ENCODE data around the gene ZNF579. TPM values are rescaled to one million over a fixed set of nuclear protein-coding genes. Genes with fewer than 3 reads are reported as not detected.

Gene ZNF579
- total RNA-seq, 1 donor from 2014 or later: 10.9 TPM

DNA sequence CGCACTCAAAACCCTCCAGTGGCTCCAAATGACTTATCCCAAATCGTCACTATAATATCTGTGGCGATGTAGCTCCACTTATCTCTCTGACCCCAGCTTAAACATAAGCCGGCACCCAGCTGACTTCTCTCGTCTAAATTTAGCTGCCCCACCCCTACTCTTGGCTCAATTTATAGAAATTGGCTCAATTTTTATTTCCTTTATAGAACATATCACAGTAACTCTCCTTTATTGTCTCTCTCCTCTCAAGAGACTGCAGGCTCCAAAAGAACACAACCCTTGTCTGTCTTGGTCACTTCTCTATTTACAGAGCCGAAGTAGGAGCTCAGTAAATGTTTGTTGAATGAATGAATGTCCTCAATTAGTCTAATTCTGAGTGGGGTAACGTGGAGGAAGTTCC, 42.9 kb upstream of the ZNF579 start:
- H3K4me1 Mint-ChIP-seq: peaks cover 17% of the 10 kb centered on the region
- peak overlapping the region; percentile 97 for H3K27ac Mint-ChIP-seq
- no peaks in the 10 kb centered on the region for H3K27me3 Mint-ChIP-seq
- POLR2A ChIA-PET: interaction anchor here (0.5 to 4.0 kb wide), 7 partner anchors 11 to 147 kb away, joined by 3 to 53 read pairs (median 18); partner anchors contain the start of genes CCDC106, FIZ1, U2AF2 and ZNF524
- TF ChIP-seq, protein P1, sequence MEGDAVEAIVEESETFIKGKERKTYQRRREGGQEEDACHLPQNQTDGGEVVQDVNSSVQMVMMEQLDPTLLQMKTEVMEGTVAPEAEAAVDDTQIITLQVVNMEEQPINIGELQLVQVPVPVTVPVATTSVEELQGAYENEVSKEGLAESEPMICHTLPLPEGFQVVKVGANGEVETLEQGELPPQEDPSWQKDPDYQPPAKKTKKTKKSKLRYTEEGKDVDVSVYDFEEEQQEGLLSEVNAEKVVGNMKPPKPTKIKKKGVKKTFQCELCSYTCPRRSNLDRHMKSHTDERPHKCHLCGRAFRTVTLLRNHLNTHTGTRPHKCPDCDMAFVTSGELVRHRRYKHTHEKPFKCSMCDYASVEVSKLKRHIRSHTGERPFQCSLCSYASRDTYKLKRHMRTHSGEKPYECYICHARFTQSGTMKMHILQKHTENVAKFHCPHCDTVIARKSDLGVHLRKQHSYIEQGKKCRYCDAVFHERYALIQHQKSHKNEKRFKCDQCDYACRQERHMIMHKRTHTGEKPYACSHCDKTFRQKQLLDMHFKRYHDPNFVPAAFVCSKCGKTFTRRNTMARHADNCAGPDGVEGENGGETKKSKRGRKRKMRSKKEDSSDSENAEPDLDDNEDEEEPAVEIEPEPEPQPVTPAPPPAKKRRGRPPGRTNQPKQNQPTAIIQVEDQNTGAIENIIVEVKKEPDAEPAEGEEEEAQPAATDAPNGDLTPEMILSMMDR (IDR thresholded peaks at IDR 0.05): no peak
- intact Hi-C loops (cut with micrococcal nuclease): no loop called here
- CTCF ChIA-PET: interaction anchor here (1.8 kb wide), 1 partner anchor 8 kb away, joined by 4 read pairs; no protein-coding TSS in a partner anchor
- no peak for ATAC-seq (ENCODE audit: low read depth)
- no peak overlapping the region for H3K4me3 Mint-ChIP-seq
- DNase-seq: no peak
- H3K9me3 Mint-ChIP-seq: no peaks in the 10 kb centered on the region
- H3K36me3 Mint-ChIP-seq (ENCODE audit: low read depth): peaks cover 14% of the 10 kb centered on the region

DNA sequence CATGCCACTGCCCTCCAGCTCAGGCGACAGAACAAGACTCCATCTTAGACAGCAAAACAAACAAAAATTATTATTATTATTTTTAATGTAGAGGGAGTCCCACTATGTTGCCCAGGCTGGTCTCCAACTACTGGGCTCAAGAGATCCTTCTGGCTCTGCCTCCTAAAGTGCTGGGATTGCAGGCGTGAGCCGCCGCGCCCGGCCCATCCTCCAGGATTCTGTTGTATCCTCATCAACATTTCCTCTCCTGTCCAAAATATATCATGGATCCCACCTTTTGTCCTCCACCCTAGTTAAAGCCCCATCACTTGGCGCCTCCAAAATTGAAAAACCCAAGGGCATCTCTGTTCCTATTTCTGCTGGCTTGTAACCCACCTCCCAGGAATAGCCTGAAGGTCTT, 42.5 kb upstream of the ZNF579 start:
- ATAC-seq (ENCODE audit: low read depth) (no peak), DNase-seq (no peak)
- Mint-ChIP-seq H3K9me3 (no peaks in the 10 kb centered on the region), H3K4me1 (peaks cover 17% of the 10 kb centered on the region), H3K27me3 (no peaks in the 10 kb centered on the region), H3K36me3 (ENCODE audit: low read depth) (peaks cover 14% of the 10 kb centered on the region), H3K4me3 (no peak overlapping the region), H3K27ac (no peak overlapping the region)
- CTCF ChIA-PET: interaction anchor here (1.8 kb wide), 1 partner anchor 8 kb away, joined by 4 read pairs; no protein-coding TSS in a partner anchor
- POLR2A ChIA-PET: interaction anchor here (0.5 to 4.0 kb wide), 7 partner anchors 11 to 146 kb away, joined by 3 to 53 read pairs (median 8); partner anchors contain the start of genes CCDC106, FIZ1, ZNF524 and ZNF865
- TF ChIP-seq, protein P1 (IDR thresholded peaks at IDR 0.05): no peak
- intact Hi-C loops (cut with micrococcal nuclease): no loop called here

DNA sequence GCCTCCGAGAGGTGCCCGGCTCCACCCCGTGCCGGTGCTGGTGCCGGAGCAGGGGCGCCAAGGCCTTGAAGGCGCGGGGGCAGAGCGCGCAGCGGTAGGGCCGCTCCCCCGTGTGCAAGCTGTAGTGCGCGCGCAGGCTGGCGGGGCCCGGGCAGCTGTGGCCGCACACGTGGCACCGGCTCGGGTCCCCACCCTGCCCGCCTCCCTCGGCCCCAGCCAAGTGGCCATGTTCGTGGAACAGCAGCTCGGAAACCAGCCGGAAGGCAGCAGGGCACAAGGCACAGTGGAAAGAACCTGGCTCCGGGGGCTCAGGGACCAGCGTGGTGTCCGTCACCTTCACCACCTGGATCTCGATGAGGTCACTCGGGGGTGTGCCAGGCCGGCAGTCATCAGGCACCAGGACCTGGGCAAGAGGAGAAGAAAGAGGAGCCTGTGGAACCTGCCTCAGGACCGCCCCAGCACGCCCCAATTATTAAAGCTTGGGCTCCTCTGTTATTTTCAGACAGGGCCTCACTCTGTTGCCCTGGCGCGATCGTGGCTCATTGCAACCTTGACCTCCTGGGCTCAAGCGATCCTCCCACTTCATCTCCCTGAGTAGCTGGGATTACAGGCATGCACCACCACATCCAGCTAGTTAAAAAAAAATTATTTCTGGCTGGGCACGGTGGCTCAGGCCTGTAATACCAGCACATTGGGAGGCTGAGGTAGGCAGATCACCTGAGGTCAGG, 41.8 kb upstream of the ZNF579 start:
- TF ChIP-seq, protein P1 (IDR thresholded peaks at IDR 0.05): no peak
- no peaks in the 10 kb centered on the region for H3K27me3 Mint-ChIP-seq
- intact Hi-C loops (cut with micrococcal nuclease): no loop called here
- ATAC-seq (ENCODE audit: low read depth) (no peak), DNase-seq (no peak)
- H3K27ac Mint-ChIP-seq: no peak overlapping the region
- H3K9me3 Mint-ChIP-seq: no peaks in the 10 kb centered on the region
- no peak overlapping the region for H3K4me3 Mint-ChIP-seq
- POLR2A ChIA-PET: interaction anchor here (0.5 to 1.0 kb wide), 5 partner anchors 12 to 34 kb away, joined by 3 to 8 read pairs (median 3); partner anchors contain the start of genes FIZ1 and ZNF865
- H3K4me1 Mint-ChIP-seq: peaks cover 17% of the 10 kb centered on the region
- CTCF ChIA-PET: interaction anchor here (1.8 kb wide), 1 partner anchor 9 kb away, joined by 4 read pairs; no protein-coding TSS in a partner anchor
- peaks cover 18% of the 10 kb centered on the region for H3K36me3 Mint-ChIP-seq (ENCODE audit: low read depth)

DNA sequence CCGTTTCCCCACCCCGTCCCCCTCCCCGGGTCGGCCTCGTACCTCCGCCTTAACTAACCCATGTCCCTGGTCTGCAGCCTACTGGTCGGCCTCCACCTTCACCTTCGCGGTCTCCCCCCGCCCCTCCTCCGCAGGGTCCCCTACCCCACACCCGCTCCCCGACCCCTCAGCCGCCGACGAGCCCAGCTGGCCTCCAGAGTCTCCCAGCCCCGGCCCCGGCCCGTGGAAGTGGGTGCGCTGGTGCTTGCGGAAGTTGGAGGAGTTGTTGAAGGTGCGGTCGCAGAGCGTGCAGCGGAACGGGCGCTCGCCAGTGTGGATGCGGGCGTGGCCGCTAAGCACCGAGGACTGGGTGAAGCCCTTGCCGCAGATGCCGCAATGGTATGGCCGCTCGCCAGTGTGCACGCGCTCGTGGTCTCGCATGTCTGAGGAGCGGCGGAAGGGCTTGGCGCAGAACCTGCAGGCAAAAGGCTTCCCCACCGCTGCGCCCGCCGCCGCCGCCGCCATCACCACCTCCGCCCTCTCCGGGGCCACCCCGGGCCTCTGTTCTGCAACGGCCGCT, 41.1 kb upstream of the ZNF579 start:
- no peak for DNase-seq
- no peak for ATAC-seq (ENCODE audit: low read depth)
- no peak overlapping the region for H3K4me3 Mint-ChIP-seq
- TF ChIP-seq, protein P1 (IDR thresholded peaks at IDR 0.05): no peak
- no peaks in the 10 kb centered on the region for H3K27me3 Mint-ChIP-seq
- no peak overlapping the region for H3K27ac Mint-ChIP-seq
- H3K9me3 Mint-ChIP-seq: no peaks in the 10 kb centered on the region
- peaks cover 22% of the 10 kb centered on the region for H3K36me3 Mint-ChIP-seq (ENCODE audit: low read depth)
- CTCF ChIA-PET: interaction anchor here (1.8 kb wide), 1 partner anchor 10 kb away, joined by 4 read pairs; no protein-coding TSS in a partner anchor
- intact Hi-C loops (cut with micrococcal nuclease): no loop called here
- H3K4me1 Mint-ChIP-seq: peaks cover 17% of the 10 kb centered on the region
- POLR2A ChIA-PET: interaction anchor here (0.5 to 0.6 kb wide), 2 partner anchors 17 to 35 kb away, joined by 3 to 4 read pairs; no protein-coding TSS in a partner anchor

- POLR2A ChIA-PET: interaction anchor here (1.0 to 1.5 kb wide), 2 partner anchors 9 to 15 kb away, joined by 3 to 5 read pairs; partner anchors contain the start of gene ZNF865
- no peak for DNase-seq
- H3K4me3 Mint-ChIP-seq: no peak overlapping the region
- no peaks in the 10 kb centered on the region for H3K27me3 Mint-ChIP-seq
- H3K9me3 Mint-ChIP-seq: no peaks in the 10 kb centered on the region
- H3K27ac Mint-ChIP-seq: no peak overlapping the region
- CTCF ChIA-PET: no interaction called here
- no peak for ATAC-seq (ENCODE audit: low read depth)
- TF ChIP-seq, protein P1 (IDR thresholded peaks at IDR 0.05): no peak
- H3K36me3 Mint-ChIP-seq (ENCODE audit: low read depth): peaks cover 26% of the 10 kb centered on the region
- peaks cover 17% of the 10 kb centered on the region for H3K4me1 Mint-ChIP-seq
- intact Hi-C loops (cut with micrococcal nuclease): no loop called here
These were observed 40.6 kb upstream of the ZNF579 start for GRCh38 chr19:55621205-55621672.

Data from activated B cell treated with CpG ODN at 0.5 μM for 24 hours (primary cell).